H9 (cell line): Measurements from ENCODE around the gene TSPO. TPM values are rescaled to one million over a fixed set of nuclear protein-coding genes. Genes with fewer than 3 reads are reported as not detected.

ENCODE experiments used
- DNase-seq: peaks from one replicate; pipeline ENCODE4 v3.0.0-alpha.2; 2017
- H2AFZ ChIP-seq: one replicate; pipeline ENCODE4 v1.6.1; 2013; ENCODE audit warnings: mild to moderate bottlenecking, low read length, control low read depth, moderate library complexity
- H2AK5ac ChIP-seq: 2 replicates; pipeline ENCODE4 v1.6.1; 2013; ENCODE audit warnings: low read length, control low read depth, mixed read lengths; ENCODE audit not compliant: insufficient read length
- H2BK120ac ChIP-seq: one replicate; pipeline ENCODE4 v1.6.1; 2013; ENCODE audit warnings: low read depth, mild to moderate bottlenecking, low read length, control low read depth, inconsistent platforms; ENCODE audit not compliant: poor library complexity, severe bottlenecking
- H2BK12ac ChIP-seq: 2 replicates; pipeline ENCODE4 v1.6.1; 2013; ENCODE audit warnings: low read length, control low read depth, mixed read lengths, low read depth; ENCODE audit not compliant: insufficient read length
- H2BK15ac ChIP-seq: 2 replicates; pipeline ENCODE4 v1.6.1; 2013; ENCODE audit warnings: low read depth, low read length, control low read depth
- H2BK20ac ChIP-seq: one replicate; pipeline ENCODE4 v1.6.1; 2013; ENCODE audit warnings: low read depth, mild to moderate bottlenecking, low read length, control low read depth, inconsistent platforms; ENCODE audit not compliant: poor library complexity, severe bottlenecking
- H2BK5ac ChIP-seq: 2 replicates; pipeline ENCODE4 v1.6.1; 2013; ENCODE audit warnings: low read length, control low read depth, mixed read lengths; ENCODE audit not compliant: insufficient read length
- H3K14ac ChIP-seq: 2 replicates; pipeline ENCODE4 v1.6.1; 2013; ENCODE audit warnings: low read length, control low read depth; ENCODE audit not compliant: insufficient read depth
- H3K18ac ChIP-seq: 2 replicates; pipeline ENCODE4 v1.6.1; 2013; ENCODE audit warnings: low read depth, mild to moderate bottlenecking, mixed read lengths, low read length, control low read depth; ENCODE audit not compliant: insufficient read length
- H3K23ac ChIP-seq: 2 replicates; pipeline ENCODE4 v1.6.1; 2013; ENCODE audit warnings: low read length, control low read depth, mixed read lengths, low read depth; ENCODE audit not compliant: insufficient read length
- H3K23me2 ChIP-seq: 2 replicates; pipeline ENCODE4 v1.6.1; 2013; ENCODE audit warnings: low read depth, mild to moderate bottlenecking, mixed read lengths, low read length, control low read depth; ENCODE audit not compliant: insufficient read length, poor library complexity, severe bottlenecking
- H3K27ac ChIP-seq: 2 replicates; pipeline ENCODE4 v1.5.1; 2013; ENCODE audit warnings: low read length, control low read depth, mixed read lengths, low read depth; ENCODE audit not compliant: insufficient read length
- H3K27me3 ChIP-seq: 2 replicates; pipeline ENCODE4 v1.6.1; 2013; ENCODE audit warnings: low read length, control low read depth, inconsistent platforms; ENCODE audit not compliant: insufficient read depth
- H3K4ac ChIP-seq: 2 replicates; pipeline ENCODE4 v1.6.1; 2013; ENCODE audit warnings: low read depth, mild to moderate bottlenecking, control low read depth, inconsistent platforms, low read length, moderate library complexity
- H3K4me1 ChIP-seq: 2 replicates; pipeline ENCODE4 v1.6.1; 2013; ENCODE audit warnings: low read length, control low read depth, inconsistent platforms; ENCODE audit not compliant: insufficient read depth
- H3K4me2 ChIP-seq: 2 replicates; pipeline ENCODE4 v1.6.1; 2013; ENCODE audit warnings: low read length, control low read depth, mixed read lengths; ENCODE audit not compliant: insufficient read length, insufficient read depth
- H3K56ac ChIP-seq: 2 replicates; pipeline ENCODE4 v1.6.1; 2013; ENCODE audit warnings: low read depth, mild to moderate bottlenecking, mixed read lengths, low read length, control low read depth; ENCODE audit not compliant: insufficient read length
- H3K79me1 ChIP-seq: 2 replicates; pipeline ENCODE4 v1.6.1; 2013; ENCODE audit warnings: low read depth, mild to moderate bottlenecking, moderate library complexity, low read length, control low read depth, inconsistent platforms; ENCODE audit not compliant: insufficient read depth, poor library complexity, severe bottlenecking
- H3K79me2 ChIP-seq: 2 replicates; pipeline ENCODE4 v1.6.1; 2013; ENCODE audit warnings: low read length, control low read depth, inconsistent platforms; ENCODE audit not compliant: insufficient read depth
- H3K9ac ChIP-seq: 2 replicates; pipeline ENCODE4 v1.6.1; 2013; ENCODE audit warnings: low read length, control low read depth, mixed read lengths; ENCODE audit not compliant: insufficient read length; ENCODE audit errors: extremely low read depth
- H3K9me3 ChIP-seq: one replicate; pipeline ENCODE4 v1.6.1; 2013; ENCODE audit warnings: low read depth, low read length, inconsistent platforms; ENCODE audit not compliant: control insufficient read depth
- H3T11ph ChIP-seq: one replicate; pipeline ENCODE4 v1.6.1; 2013; ENCODE audit warnings: mild to moderate bottlenecking, low read length, control low read depth, inconsistent platforms
- H4K20me1 ChIP-seq: one replicate; pipeline ENCODE4 v1.6.1; 2013; ENCODE audit not compliant: control insufficient read depth, insufficient read length, insufficient read depth
- H4K5ac ChIP-seq: 2 replicates; pipeline ENCODE4 v1.6.1; 2013; ENCODE audit warnings: low read depth, mild to moderate bottlenecking, mixed read lengths, low read length, control low read depth; ENCODE audit not compliant: insufficient read length
- H4K8ac ChIP-seq: replicated peaks from 2 replicates; pipeline ENCODE4 v1.6.1; 2013; ENCODE audit warnings: low read length, control low read depth, mixed read lengths, low read depth; ENCODE audit not compliant: insufficient read length
- H4K91ac ChIP-seq: 2 replicates; pipeline ENCODE4 v1.6.1; 2013; ENCODE audit warnings: low read depth, mild to moderate bottlenecking, moderate library complexity, mixed read lengths, low read length, control low read depth; ENCODE audit not compliant: insufficient read length
- H3K27ac Mint-ChIP-seq, 3 experiments: 2 replicates in 2 of 3; 3 replicates in 1 of 3; pipeline ENCODE4 v1.8.0; 2020 to 2021; ENCODE audit warnings: mixed read lengths in 3 of 3, mild to moderate bottlenecking in 1 of 3, moderate library complexity in 1 of 3
- H3K27me3 Mint-ChIP-seq: 2 replicates; pipeline ENCODE4 v1.8.0; 2021; ENCODE audit warnings: low read depth, mild to moderate bottlenecking, moderate library complexity, mixed read lengths
- H3K36me3 Mint-ChIP-seq, 3 experiments: 2 replicates in 2 of 3; 3 replicates in 1 of 3; pipeline ENCODE4 v1.8.0; 2020 to 2021; ENCODE audit warnings: low read depth in 3 of 3, mixed read lengths in 3 of 3; ENCODE audit not compliant: insufficient read depth in 1 of 3
- H3K4me1 Mint-ChIP-seq, 2 experiments: 2 replicates each; pipeline ENCODE4 v1.8.0; 2020; ENCODE audit warnings: mixed read lengths in 2 of 2
- H3K4me3 Mint-ChIP-seq, 2 experiments: 2 replicates in 1 of 2; 3 replicates in 1 of 2; pipeline ENCODE4 v1.8.0; 2020 to 2021; ENCODE audit warnings: mild to moderate bottlenecking in 2 of 2, mixed read lengths in 2 of 2, moderate library complexity in 1 of 2
- H3K9me3 Mint-ChIP-seq, 2 experiments: 2 replicates in 1 of 2; 3 replicates in 1 of 2; pipeline ENCODE4 v1.8.0; 2020; ENCODE audit warnings: mild to moderate bottlenecking in 2 of 2, mixed read lengths in 2 of 2, moderate library complexity in 1 of 2
- CTCF ChIP-seq: fragments of 200-600 bp; sonication (generic); conservative IDR thresholded peaks from 3 replicates; pipeline ENCODE4 v1.8.0; 2021; ENCODE audit warnings: antibody characterized with exemption, mild to moderate bottlenecking
- WGBS: extraction: QIAGEN DNeasy Blood & Tissue Kit; methylation state at CpG from one replicate; pipeline ENCODE4 v1.1.7; 2013; ENCODE audit warnings: missing lambda C conversion rate, low lambda C conversion rate, mixed read lengths; ENCODE audit not compliant: insufficient read length; ENCODE audit errors: extremely low coverage; 5-methylcytosine and 5-hydroxymethylcytosine counted together
- total RNA-seq: library from RNA; stranded (reverse); gene quantifications from 2 replicates; pipeline ENCODE4 v1.2.1, GENCODE V29; 2021

Gene TSPO
- total RNA-seq, 1 experiment from 2014 or later: 14.8 TPM

- no peak overlapping the region for H4K8ac ChIP-seq
- no peak overlapping the region for H3K9ac ChIP-seq
- H3K9me3 ChIP-seq: no peaks in the 10 kb centered on the region
- no peak overlapping the region for H2AFZ ChIP-seq
- peak; percentile 92 for DNase-seq
- H3K27ac ChIP-seq: no peak overlapping the region
- peaks cover 11 to 21% of the 10 kb centered on the region in 2 experiments for H3K4me1 Mint-ChIP-seq
- H2BK15ac ChIP-seq: no peak overlapping the region
- no peak overlapping the region for H3K4ac ChIP-seq
- no peak overlapping the region for H2AK5ac ChIP-seq
- H3K27me3 Mint-ChIP-seq: peaks cover 5% of the 10 kb centered on the region
- no peaks in the 10 kb centered on the region for H3K79me2 ChIP-seq
- H2BK20ac ChIP-seq: no peak overlapping the region
- H2BK12ac ChIP-seq: no peak overlapping the region
- H3K56ac ChIP-seq: no peak overlapping the region
- peak; percentile 62 for TF ChIP-seq CTCF
- no peak overlapping the region for H3K18ac ChIP-seq
- no peak overlapping the region for H3K23ac ChIP-seq
- H3K23me2 ChIP-seq: no peaks in the 10 kb centered on the region
- no peaks in the 10 kb centered on the region for H4K20me1 ChIP-seq
- H4K5ac ChIP-seq: no peak overlapping the region
- no peak overlapping the region for H3K4me2 ChIP-seq
- H3K27ac Mint-ChIP-seq: peak overlapping the region in 1 of 3 experiments; percentile 82; a peak in 1 of 7 replicates
- no peaks in the 10 kb centered on the region for H3K36me3 Mint-ChIP-seq
- H3T11ph ChIP-seq: no peak overlapping the region
- H4K91ac ChIP-seq: no peak overlapping the region
- H3K27me3 ChIP-seq: no peaks in the 10 kb centered on the region
- no peaks in the 10 kb centered on the region for H3K9me3 Mint-ChIP-seq
- no peak overlapping the region for H2BK5ac ChIP-seq
- H3K4me1 ChIP-seq: no peaks in the 10 kb centered on the region
- no peaks in the 10 kb centered on the region for H3K79me1 ChIP-seq
- WGBS: no CpG with 5 or more reads among the region's 20 CpGs
- no peak overlapping the region for H2BK120ac ChIP-seq
- peak overlapping the region in 1 of 2 experiments; percentile 46; a peak in 1 of 5 replicates for H3K4me3 Mint-ChIP-seq
- H3K14ac ChIP-seq: no peak overlapping the region
Observed at GRCh38 chr22:43203471-43203981, 52.2 kb downstream of the TSPO start.
